H1 (cell line): ENCODE data around the gene CHCHD6. TPM values are rescaled to one million over a fixed set of nuclear protein-coding genes. Genes with fewer than 3 reads are reported as not detected.

Source experiments
- CTCF ChIA-PET: fragments of 300-600 bp; sonication (Branson Sonifier 250); formaldehyde crosslinking; loops from one replicate; lab custom pipeline; 2021; ENCODE audit not compliant: partially characterized antibody; lab: Charles Lee
- POLR2A ChIA-PET: fragments of 300-600 bp; sonication (Branson Sonifier 250); formaldehyde crosslinking; loops from one replicate; lab custom pipeline; 2021; ENCODE audit warnings: inconsistent platforms; ENCODE audit not compliant: partially characterized antibody; lab: Charles Lee
- DNase-seq, 2 experiments: peaks; one replicate each; pipeline versions ENCODE4 v3.0.0 to v3.0.0-alpha.2; 2010 to 2022; ENCODE audit warnings: low spot score in 2 of 2, low read depth in 1 of 2, mixed read lengths in 1 of 2
- FAIRE-seq: peaks from 2 replicates; lab custom pipeline; 2011; peaks lifted over from hg19 to GRCh38; lab: Jason Lieb, UNC
- H2AFZ ChIP-seq: 2 replicates; pipeline ENCODE4 v1.8.1; 2012; ENCODE audit warnings: low read length, inconsistent platforms
- H2AK5ac ChIP-seq: 2 replicates; pipeline ENCODE4 v1.6.1; 2013; ENCODE audit warnings: low read depth, low read length
- H2BK120ac ChIP-seq: replicated peaks from 2 replicates; pipeline ENCODE3; 2013; ENCODE audit warnings: low read depth, low read length, inconsistent platforms
- H2BK12ac ChIP-seq: 2 replicates; pipeline ENCODE4 v1.6.1; 2013; ENCODE audit warnings: low read depth, low read length
- H2BK15ac ChIP-seq: 2 replicates; pipeline ENCODE4 v1.6.1; 2013; ENCODE audit warnings: low read length
- H2BK20ac ChIP-seq: 2 replicates; pipeline ENCODE4 v1.6.1; 2013; ENCODE audit warnings: low read length
- H2BK5ac ChIP-seq: 2 replicates; pipeline ENCODE4 v1.6.1; 2013; ENCODE audit warnings: low read depth, low read length
- H3K14ac ChIP-seq: 2 replicates; pipeline ENCODE4 v1.6.1; 2013; ENCODE audit warnings: inconsistent platforms; ENCODE audit not compliant: insufficient read length
- H3K18ac ChIP-seq: 2 replicates; pipeline ENCODE4 v1.6.1; 2013; ENCODE audit warnings: low read length; ENCODE audit errors: extremely low read depth
- H3K23ac ChIP-seq: 2 replicates; pipeline ENCODE4 v1.6.1; 2013; ENCODE audit warnings: inconsistent platforms; ENCODE audit not compliant: insufficient read length
- H3K23me2 ChIP-seq: 2 replicates; pipeline ENCODE4 v1.6.1; 2013; ENCODE audit warnings: low read depth, low read length
- H3K27ac ChIP-seq: 2 replicates; pipeline ENCODE4 v1.6.1; 2011; ENCODE audit warnings: low read depth, low read length, inconsistent platforms
- H3K27me3 ChIP-seq, 4 experiments: replicated peaks in 1 of 4; 1 replicate in 1 of 4; 2 replicates in 3 of 4; pipeline versions ENCODE4 v1.6.1 to v1.8.1; 2011 to 2013; ENCODE audit warnings: low read length in 3 of 4, mild to moderate bottlenecking in 3 of 4, inconsistent platforms in 2 of 4, mixed read lengths in 2 of 4, moderate library complexity in 1 of 4; ENCODE audit not compliant: control insufficient read depth in 3 of 4, insufficient read depth in 3 of 4; ENCODE audit errors: extremely low read depth in 1 of 4
- H3K36me3 ChIP-seq, 4 experiments: 2 replicates each; pipeline versions ENCODE4 v1.6.1 to v1.8.1; 2011 to 2013; ENCODE audit warnings: mild to moderate bottlenecking in 4 of 4, low read length in 3 of 4, moderate library complexity in 2 of 4, control low read depth in 1 of 4, inconsistent platforms in 1 of 4; ENCODE audit not compliant: insufficient read depth in 4 of 4, control insufficient read depth in 2 of 4
- H3K4ac ChIP-seq: replicated peaks from 2 replicates; pipeline ENCODE3; 2013; ENCODE audit warnings: low read length, low read depth, mixed read lengths, inconsistent platforms; ENCODE audit not compliant: insufficient read length
- H3K4me1 ChIP-seq, 4 experiments: replicated peaks in 1 of 4; 1 replicate in 1 of 4; 2 replicates in 3 of 4; pipeline versions ENCODE4 v1.6.1 to v1.8.1; 2011 to 2013; ENCODE audit warnings: low read length in 3 of 4, inconsistent platforms in 2 of 4, mixed read lengths in 1 of 4; ENCODE audit not compliant: insufficient read depth in 4 of 4, control insufficient read depth in 3 of 4
- H3K4me2 ChIP-seq, 2 experiments: 2 replicates each; pipeline versions ENCODE4 v1.6.1 to v1.8.1; 2011 to 2013; ENCODE audit warnings: low read depth in 2 of 2, low read length in 2 of 2, control low read depth in 1 of 2, inconsistent platforms in 1 of 2, mild to moderate bottlenecking in 1 of 2; ENCODE audit not compliant: insufficient read depth in 1 of 2
- H3K4me3 ChIP-seq, 4 experiments: fragments of 200-600, 300-600 bp in 1 of 4; sonication (generic), shearing (Covaris generic), sonication (Bioruptor Twin) in 1 of 4; 2 replicates each; pipeline versions ENCODE4 v1.5.1 to v1.8.1; 2011 to 2016; ENCODE audit warnings: low read length in 4 of 4, low read depth in 3 of 4, control low read depth in 2 of 4, inconsistent platforms in 2 of 4, mild to moderate bottlenecking in 2 of 4, mixed read lengths in 1 of 4, moderate library complexity in 1 of 4; ENCODE audit not compliant: insufficient read depth in 2 of 4; ENCODE audit errors: extremely low read depth in 1 of 4
- H3K56ac ChIP-seq: replicated peaks from 2 replicates; pipeline ENCODE3; 2013; ENCODE audit warnings: low read depth, mild to moderate bottlenecking, mixed read lengths, low read length, inconsistent platforms; ENCODE audit not compliant: insufficient read length
- H3K79me1 ChIP-seq: 2 replicates; pipeline ENCODE4 v1.6.1; 2013; ENCODE audit warnings: low read depth, low read length, control low read depth
- H3K79me2 ChIP-seq, 2 experiments: 2 replicates each; pipeline versions ENCODE4 v1.6.1 to v1.8.1; 2012 to 2013; ENCODE audit warnings: low read length in 2 of 2, mild to moderate bottlenecking in 2 of 2, inconsistent platforms in 1 of 2; ENCODE audit not compliant: insufficient read depth in 2 of 2, control insufficient read depth in 1 of 2
- H3K9ac ChIP-seq, 4 experiments: replicated peaks in 1 of 4; 1 replicate in 1 of 4; 2 replicates in 3 of 4; pipeline versions ENCODE4 v1.6.1 to v1.8.1; 2011 to 2013; ENCODE audit warnings: low read depth in 3 of 4, low read length in 3 of 4, control low read depth in 2 of 4, mild to moderate bottlenecking in 2 of 4, moderate library complexity in 2 of 4, inconsistent platforms in 1 of 4; ENCODE audit errors: extremely low read depth in 1 of 4
- H3K9me3 ChIP-seq, 2 experiments: 2 replicates each; pipeline versions ENCODE4 v1.6.1 to v1.8.1; 2012 to 2013; ENCODE audit warnings: mild to moderate bottlenecking in 2 of 2, moderate library complexity in 2 of 2, control low read depth in 1 of 2, inconsistent platforms in 1 of 2, low read depth in 1 of 2, low read length in 1 of 2, mixed read lengths in 1 of 2; ENCODE audit not compliant: insufficient read depth in 2 of 2
- H4K20me1 ChIP-seq, 2 experiments: replicated peaks in 1 of 2; 2 replicates each; pipeline versions ENCODE3 to v1.8.1; 2011 to 2013; ENCODE audit warnings: inconsistent platforms in 2 of 2, low read length in 2 of 2, mild to moderate bottlenecking in 1 of 2; ENCODE audit not compliant: insufficient read depth in 2 of 2, control insufficient read depth in 1 of 2
- H4K5ac ChIP-seq: 2 replicates; pipeline ENCODE4 v1.6.1; 2013; ENCODE audit warnings: low read length, low read depth, mixed read lengths, inconsistent platforms; ENCODE audit not compliant: insufficient read length
- H4K8ac ChIP-seq: 2 replicates; pipeline ENCODE4 v1.8.0; 2013; ENCODE audit warnings: mild to moderate bottlenecking, moderate library complexity, low read length, inconsistent platforms; ENCODE audit not compliant: insufficient read depth; ENCODE audit errors: extremely low read depth
- H4K91ac ChIP-seq: replicated peaks from 2 replicates; pipeline ENCODE3; 2013; ENCODE audit warnings: low read length, mixed read lengths, inconsistent platforms; ENCODE audit not compliant: insufficient read length
- BCL11A ChIP-seq, 2 experiments: IDR thresholded peaks; one replicate each; pipeline ENCODE4 v1.6.1; 2011; ENCODE audit warnings: low read depth in 2 of 2, low read length in 2 of 2, mild to moderate bottlenecking in 2 of 2
- CHD1 ChIP-seq: IDR thresholded peaks from 2 replicates; pipeline ENCODE4 v1.6.1; 2012; ENCODE audit warnings: low read depth, low read length, improper control_type of control experiment
- NANOG ChIP-seq: IDR thresholded peaks from 2 replicates; pipeline ENCODE4 v1.6.1; 2011; ENCODE audit warnings: low read length, low read depth, mild to moderate bottlenecking, inconsistent platforms; ENCODE audit not compliant: insufficient read depth, poor library complexity, severe bottlenecking
- WGBS, 2 experiments: shearing (Covaris generic) in 1 of 2; methylation state at CpG; one replicate each; pipeline versions ENCODE4 v1.1.6 to v1.1.7; 2013 to 2015; ENCODE audit warnings: low lambda C conversion rate in 2 of 2, mixed read lengths in 2 of 2, inconsistent platforms in 1 of 2, low coverage in 1 of 2, missing lambda C conversion rate in 1 of 2; ENCODE audit not compliant: insufficient replicate concordance in 2 of 2, insufficient coverage in 1 of 2, insufficient read length in 1 of 2; ENCODE audit errors: extremely low coverage in 1 of 2, missing lambda C conversion rate in 1 of 2; 5-methylcytosine and 5-hydroxymethylcytosine counted together
- polyA plus RNA-seq, 7 experiments: library from polyadenylated mRNA; depleted of rRNA in 3 of 7; stranded (reverse) in 5 of 7; unstranded in 2 of 7; fragments of >200 nt in 5 of 7; fragments of 200-250 nt in 2 of 7; gene quantifications; 1 replicate in 5 of 7; 2 replicates in 1 of 7; 4 replicates in 1 of 7; pipeline versions ENCODE4 v1.2.1 to v1.2.3, GENCODE V29; 2011 to 2013; ENCODE audit warnings: missing spikeins in 2 of 7, mixed read lengths in 2 of 7
- total RNA-seq: library from RNA; stranded (reverse); fragmentation: NEBNext Ultra II Directional; extraction: Animal tissue kit (Norgen Biotek cat#: 25700); gene quantifications from 2 replicates; pipeline ENCODE4 v1.2.1, GENCODE V29; 2021

Gene CHCHD6
- total and polyA plus RNA-seq, 2 of the 8 experiments (the other 6 are each of a cell fraction or from before 2014, with no cell fraction given): 32.4 to 37.6 TPM

- H3K23me2 ChIP-seq: no peaks in the 10 kb centered on the region
- no peaks in the 10 kb centered on the region for H3K9me3 ChIP-seq
- no peak overlapping the region for H2BK20ac ChIP-seq
- H3K4ac ChIP-seq: no peak overlapping the region
- H2BK5ac ChIP-seq: no peak overlapping the region
- H2AFZ ChIP-seq: no peak overlapping the region
- no peak overlapping the region for H3K27ac ChIP-seq
- no peak overlapping the region for H4K5ac ChIP-seq
- no peaks in the 10 kb centered on the region for H3K27me3 ChIP-seq
- H3K4me2 ChIP-seq: no peak overlapping the region
- H3K4me3 ChIP-seq: no peak overlapping the region
- H3K56ac ChIP-seq: no peak overlapping the region
- no peak overlapping the region for H2BK12ac ChIP-seq
- no peak overlapping the region for H3K14ac ChIP-seq
- no peak overlapping the region for H4K8ac ChIP-seq
- H3K79me2 ChIP-seq: no peaks in the 10 kb centered on the region
- no peak overlapping the region for H2BK120ac ChIP-seq
- TF ChIP-seq BCL11A (IDR thresholded peaks at IDR 0.05; ENCODE audit: low read depth in 2 of 2, low read length in 2 of 2): no peak
- TF ChIP-seq NANOG: no peak
- TF ChIP-seq CHD1: no peak
- no peak overlapping the region for H3K18ac ChIP-seq
- DNase-seq (no peak), FAIRE-seq (no peak)
- WGBS, 2 experiments: 87% methylated on average over 1 of the region's 1 CpG; no CpG with 5 or more reads in 1 of the 2 experiments
- H3K9ac ChIP-seq: no peak overlapping the region
- H3K23ac ChIP-seq: no peak overlapping the region
- no peak overlapping the region for H4K91ac ChIP-seq
- no peaks in the 10 kb centered on the region for H3K36me3 ChIP-seq
- H4K20me1 ChIP-seq: no peaks in the 10 kb centered on the region
- CTCF ChIA-PET: interaction anchor here (1.2 to 2.2 kb wide), 4 partner anchors 9 to 65 kb away, joined by 3 to 9 read pairs (median 4); no protein-coding TSS in a partner anchor
- H3K4me1 ChIP-seq: no peaks in the 10 kb centered on the region
- no peaks in the 10 kb centered on the region for H3K79me1 ChIP-seq
- no peak overlapping the region for H2AK5ac ChIP-seq
- H2BK15ac ChIP-seq: no peak overlapping the region
- POLR2A ChIA-PET: no interaction called here
These were observed 169.4 kb downstream of the CHCHD6 start for GRCh38 chr3:126873416-126873815.
